Tibial nerve (tissue), 3 donors: Measurements from ENCODE around the gene INSIG1.

ENCODE experiments used
- POLR2A ChIP-seq, 2 donors: fragments of 450-650 bp; IDR thresholded peaks; one replicate each; pipeline ENCODE4 v1.6.1; 2017; ENCODE audit warnings: antibody characterized with exemption in 2 of 2, mild to moderate bottlenecking in 2 of 2, moderate library complexity in 2 of 2
- TF ChIP-seq, protein P1 (sequence below), 5 experiments: fragments of 200-600 bp in 3 of 5; fragments of 450-650 bp in 2 of 5; sonication (generic) in 3 of 5; IDR thresholded peaks; one replicate each; pipeline ENCODE4 v1.5.1; 2016 to 2019; ENCODE audit warnings: antibody characterized with exemption in 5 of 5, mild to moderate bottlenecking in 3 of 5, moderate library complexity in 2 of 5

GRCh38 chr7:155353256-155353897, 55.7 kb downstream of the INSIG1 start:
- TF ChIP-seq, protein P1, sequence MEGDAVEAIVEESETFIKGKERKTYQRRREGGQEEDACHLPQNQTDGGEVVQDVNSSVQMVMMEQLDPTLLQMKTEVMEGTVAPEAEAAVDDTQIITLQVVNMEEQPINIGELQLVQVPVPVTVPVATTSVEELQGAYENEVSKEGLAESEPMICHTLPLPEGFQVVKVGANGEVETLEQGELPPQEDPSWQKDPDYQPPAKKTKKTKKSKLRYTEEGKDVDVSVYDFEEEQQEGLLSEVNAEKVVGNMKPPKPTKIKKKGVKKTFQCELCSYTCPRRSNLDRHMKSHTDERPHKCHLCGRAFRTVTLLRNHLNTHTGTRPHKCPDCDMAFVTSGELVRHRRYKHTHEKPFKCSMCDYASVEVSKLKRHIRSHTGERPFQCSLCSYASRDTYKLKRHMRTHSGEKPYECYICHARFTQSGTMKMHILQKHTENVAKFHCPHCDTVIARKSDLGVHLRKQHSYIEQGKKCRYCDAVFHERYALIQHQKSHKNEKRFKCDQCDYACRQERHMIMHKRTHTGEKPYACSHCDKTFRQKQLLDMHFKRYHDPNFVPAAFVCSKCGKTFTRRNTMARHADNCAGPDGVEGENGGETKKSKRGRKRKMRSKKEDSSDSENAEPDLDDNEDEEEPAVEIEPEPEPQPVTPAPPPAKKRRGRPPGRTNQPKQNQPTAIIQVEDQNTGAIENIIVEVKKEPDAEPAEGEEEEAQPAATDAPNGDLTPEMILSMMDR (IDR thresholded peaks at IDR 0.05), result no peak
- TF ChIP-seq POLR2A (IDR thresholded peaks at IDR 0.05), result no peak
